ENCODE measurements around the gene NCOR2.

DNA sequence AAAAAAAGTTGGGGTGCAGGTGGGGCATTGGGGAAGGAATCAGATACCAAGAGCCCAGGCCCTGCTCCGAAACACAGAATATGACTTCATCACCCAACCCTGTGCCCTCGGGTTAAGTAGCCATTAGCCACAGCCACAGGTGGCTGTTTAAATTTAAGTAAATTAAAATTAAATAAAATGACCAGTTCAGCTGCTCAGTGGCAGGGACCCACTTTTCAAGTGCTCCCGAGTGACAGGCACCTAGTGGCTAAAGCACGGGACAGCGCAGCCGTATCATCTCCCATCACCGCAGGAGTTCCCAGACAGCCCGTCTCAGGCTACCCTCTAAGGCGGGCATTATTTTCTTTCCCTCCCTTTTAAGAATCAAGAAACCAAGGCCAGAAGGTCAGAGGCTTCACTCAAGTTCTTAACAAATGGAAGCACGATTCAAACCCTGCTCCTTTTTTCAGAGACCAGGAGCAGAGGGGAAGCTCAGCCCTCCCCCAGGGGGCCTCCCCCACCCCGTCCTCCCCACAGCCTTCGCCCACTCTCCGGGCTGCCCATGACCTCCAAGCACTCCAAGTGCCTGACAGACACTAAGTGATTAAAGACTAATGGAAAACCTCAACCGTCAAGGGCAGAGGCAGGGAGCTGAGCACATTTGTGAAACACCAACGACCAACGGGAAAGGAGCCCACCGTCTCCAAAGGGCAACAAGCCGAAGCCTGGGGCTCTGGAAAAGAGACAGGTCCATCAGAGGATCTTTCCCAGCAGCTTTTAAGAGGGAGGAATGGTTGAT is 5.2 kb downstream of the NCOR2 start:
- no peak for TF ChIP-seq JUN (IDR thresholded peaks at IDR 0.05; ENCODE audit: borderline replicate concordance, insufficient read depth, insufficient read length, low read depth)
- TF ChIP-seq, protein P1, sequence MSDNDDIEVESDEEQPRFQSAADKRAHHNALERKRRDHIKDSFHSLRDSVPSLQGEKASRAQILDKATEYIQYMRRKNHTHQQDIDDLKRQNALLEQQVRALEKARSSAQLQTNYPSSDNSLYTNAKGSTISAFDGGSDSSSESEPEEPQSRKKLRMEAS (IDR thresholded peaks at IDR 0.05; ENCODE audit: insufficient read depth, insufficient read length), result no peak
- TF ChIP-seq GATA2 (IDR thresholded peaks at IDR 0.05; ENCODE audit: insufficient read depth, insufficient read length, low read depth, low read length), result no peak
- TF ChIP-seq, protein P2, sequence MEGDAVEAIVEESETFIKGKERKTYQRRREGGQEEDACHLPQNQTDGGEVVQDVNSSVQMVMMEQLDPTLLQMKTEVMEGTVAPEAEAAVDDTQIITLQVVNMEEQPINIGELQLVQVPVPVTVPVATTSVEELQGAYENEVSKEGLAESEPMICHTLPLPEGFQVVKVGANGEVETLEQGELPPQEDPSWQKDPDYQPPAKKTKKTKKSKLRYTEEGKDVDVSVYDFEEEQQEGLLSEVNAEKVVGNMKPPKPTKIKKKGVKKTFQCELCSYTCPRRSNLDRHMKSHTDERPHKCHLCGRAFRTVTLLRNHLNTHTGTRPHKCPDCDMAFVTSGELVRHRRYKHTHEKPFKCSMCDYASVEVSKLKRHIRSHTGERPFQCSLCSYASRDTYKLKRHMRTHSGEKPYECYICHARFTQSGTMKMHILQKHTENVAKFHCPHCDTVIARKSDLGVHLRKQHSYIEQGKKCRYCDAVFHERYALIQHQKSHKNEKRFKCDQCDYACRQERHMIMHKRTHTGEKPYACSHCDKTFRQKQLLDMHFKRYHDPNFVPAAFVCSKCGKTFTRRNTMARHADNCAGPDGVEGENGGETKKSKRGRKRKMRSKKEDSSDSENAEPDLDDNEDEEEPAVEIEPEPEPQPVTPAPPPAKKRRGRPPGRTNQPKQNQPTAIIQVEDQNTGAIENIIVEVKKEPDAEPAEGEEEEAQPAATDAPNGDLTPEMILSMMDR (IDR thresholded peaks at IDR 0.05; ENCODE audit: extremely low read depth in 1 of 2, insufficient read depth in 1 of 2, low read depth in 1 of 2, low read length in 2 of 2), result no peak
- no peak for TF ChIP-seq POLR2A (IDR thresholded peaks at IDR 0.05; ENCODE audit: low read depth, low read length)
- TF ChIP-seq POLR2AphosphoS5 (IDR thresholded peaks at IDR 0.05; ENCODE audit: insufficient read depth, low read depth, low read length), result no peak
- TF ChIP-seq FOS (IDR thresholded peaks at IDR 0.05; ENCODE audit: borderline replicate concordance, insufficient read depth, low read length), result no peak
- no peak for TF ChIP-seq EZH2 (IDR thresholded peaks at IDR 0.05; ENCODE audit: borderline replicate concordance, low read depth, low read length, severe bottlenecking)
